Germinal center (tissue), 1 donor: ENCODE results near the gene NSMCE3.

Experiments
- DNase-seq: peaks from one replicate; pipeline ENCODE4 v3.0.0; 2012; ENCODE audit warnings: mixed read lengths, low spot score

NSMCE3 gene

GRCh38 chr15:29269485-29270168, at the start of gene NSMCE3:
Gene NSMCE3, minus strand, starts transcription at chr15:29269822. Its CDS starts 117 bp downstream, at chr15:29269705.
- DNase-seq, result peak; percentile 90

- DNase-seq, result no peak
Measured at GRCh38 chr15:29316422-29316821, 46.8 kb upstream of the NSMCE3 start.

- DNase-seq, result no peak
Measured at GRCh38 chr15:29312387-29312786, 42.8 kb upstream of the NSMCE3 start.

GRCh38 chr15:29311696-29312095, 42.1 kb upstream of the NSMCE3 start:
- DNase-seq, result no peak

GRCh38 chr15:29309139-29309538, 39.5 kb upstream of the NSMCE3 start:
- peak; percentile 54 for DNase-seq

GRCh38 chr15:29308299-29308698, 38.7 kb upstream of the NSMCE3 start:
- no peak for DNase-seq

GRCh38 chr15:29305556-29305955, 35.9 kb upstream of the NSMCE3 start:
- DNase-seq, result no peak

GRCh38 chr15:29302871-29303270, 33.2 kb upstream of the NSMCE3 start:
- no peak for DNase-seq

GRCh38 chr15:29299784-29300183, 30.2 kb upstream of the NSMCE3 start:
- no peak for DNase-seq

GRCh38 chr15:29299331-29299730, 29.7 kb upstream of the NSMCE3 start:
- DNase-seq, result no peak

- DNase-seq, result no peak
Measured at GRCh38 chr15:29294732-29295325, 25.2 kb upstream of the NSMCE3 start.

GRCh38 chr15:29291067-29291845, 21.6 kb upstream of the NSMCE3 start:
- DNase-seq, result no peak

- no peak for DNase-seq
Measured at GRCh38 chr15:29289173-29289572, 19.6 kb upstream of the NSMCE3 start.

GRCh38 chr15:29285386-29285785, 15.8 kb upstream of the NSMCE3 start:
- no peak for DNase-seq

GRCh38 chr15:29283381-29283780, 13.8 kb upstream of the NSMCE3 start:
- no peak for DNase-seq

GRCh38 chr15:29280514-29280913, 10.9 kb upstream of the NSMCE3 start:
- no peak for DNase-seq

GRCh38 chr15:29278436-29279105, 8.9 kb upstream of the NSMCE3 start:
- DNase-seq, result no peak

GRCh38 chr15:29276366-29276765, 6.7 kb upstream of the NSMCE3 start:
- DNase-seq, result no peak

GRCh38 chr15:29275855-29276254, 6.2 kb upstream of the NSMCE3 start:
- DNase-seq, result no peak

- no peak for DNase-seq
Measured at GRCh38 chr15:29274946-29275345, 5.3 kb upstream of the NSMCE3 start.

- DNase-seq, result no peak
Measured at GRCh38 chr15:29272219-29272618, 2.6 kb upstream of the NSMCE3 start.

- no peak for DNase-seq
Measured at GRCh38 chr15:29270976-29271375, 1.4 kb upstream of the NSMCE3 start.
